GM23338 (cell line): ENCODE data around the gene HERC4.

Source experiments
- CREB1 ChIP-seq: fragments of 250-450 bp; sonication (Bioruptor Pico); IDR thresholded peaks from 2 replicates; pipeline ENCODE4 v1.5.0; 2020; ENCODE audit warnings: low read depth, mild to moderate bottlenecking, moderate library complexity
- EZH2 ChIP-seq: fragments of 200-600 bp; sonication (generic); IDR thresholded peaks from one replicate; pipeline ENCODE4 v1.8.0; 2017; ENCODE audit warnings: antibody characterized with exemption, mild to moderate bottlenecking, low read depth; ENCODE audit not compliant: unreplicated experiment
- NANOG ChIP-seq: IDR thresholded peaks from 2 replicates; pipeline ENCODE4 v1.6.1; 2016; ENCODE audit warnings: antibody characterized with exemption, borderline replicate concordance
- POLR2AphosphoS5 ChIP-seq: IDR thresholded peaks from 2 replicates; pipeline ENCODE4 v1.6.1; 2016; ENCODE audit warnings: antibody characterized with exemption, low read depth
- ZNF331 ChIP-seq: fragments of 250-450 bp; sonication (Bioruptor Pico); IDR thresholded peaks from 2 replicates; pipeline ENCODE4 v1.5.0; 2020; ENCODE audit warnings: low read depth, mild to moderate bottlenecking, moderate library complexity
- TF ChIP-seq, protein P1 (sequence below), 2 experiments: fragments of 200-600 bp in 1 of 2; sonication (generic) in 1 of 2; conservative IDR thresholded peaks; 2 replicates each; pipeline versions ENCODE4 v1.5.1 to v1.6.1; 2016 to 2017; ENCODE audit warnings: antibody characterized with exemption in 2 of 2, low read depth in 2 of 2, mild to moderate bottlenecking in 2 of 2, moderate library complexity in 1 of 2
- TF ChIP-seq, protein P2 (sequence below): IDR thresholded peaks from one replicate; pipeline ENCODE4 v1.6.1; 2018; ENCODE audit warnings: antibody characterized with exemption; ENCODE audit not compliant: unreplicated experiment
- TF ChIP-seq, protein P3 (sequence below): IDR thresholded peaks from 2 replicates; pipeline ENCODE4 v1.6.1; 2016; ENCODE audit warnings: antibody characterized with exemption

DNA sequence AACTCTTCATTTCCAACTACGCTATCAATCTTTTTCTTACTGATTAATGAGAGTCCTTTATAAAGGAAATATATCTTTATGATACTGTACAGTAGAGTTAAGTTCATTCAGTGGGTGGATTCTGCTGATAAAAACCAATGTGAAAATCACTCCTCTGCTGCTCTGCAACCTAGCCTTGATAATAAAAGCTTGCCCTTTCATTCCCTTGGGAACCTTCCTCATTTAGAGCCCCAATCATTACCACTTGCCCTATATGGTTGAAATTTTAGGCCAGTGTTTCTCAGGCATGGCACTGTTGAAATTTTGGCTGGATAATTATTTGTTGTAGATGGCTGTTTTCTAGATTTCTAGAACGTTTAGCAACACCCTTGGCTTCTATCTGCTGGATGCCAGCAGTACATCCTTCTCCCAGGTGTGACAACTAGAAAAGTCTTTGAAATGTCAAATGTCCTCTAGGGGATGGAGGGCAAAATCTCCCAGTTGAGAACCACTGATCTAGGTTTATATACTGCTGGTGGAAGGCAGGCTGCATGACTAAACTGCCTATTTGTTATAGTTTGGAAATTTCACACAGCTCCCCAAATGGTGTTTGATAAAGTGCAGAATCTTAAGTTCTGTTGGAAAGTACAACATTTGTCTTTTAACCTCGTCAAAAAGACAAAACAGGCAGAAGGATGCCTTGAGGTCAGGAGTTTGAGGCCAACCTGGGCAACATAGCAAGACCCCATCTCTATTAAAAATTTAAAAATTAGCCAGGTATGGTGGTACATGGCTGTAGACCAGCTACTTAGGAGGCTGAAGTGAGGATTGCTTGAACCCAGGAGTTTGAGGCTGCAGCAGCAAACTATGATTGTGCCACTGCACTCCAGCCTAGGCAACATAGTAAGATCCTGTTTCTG is 199.5 kb downstream of the HERC4 start:
- TF ChIP-seq EZH2 (no peak), POLR2AphosphoS5 (no peak), CREB1 (CRISPR knock-in tag) (no peak), NANOG (no peak), ZNF331 (CRISPR knock-in tag) (no peak)
- TF ChIP-seq, protein P1, sequence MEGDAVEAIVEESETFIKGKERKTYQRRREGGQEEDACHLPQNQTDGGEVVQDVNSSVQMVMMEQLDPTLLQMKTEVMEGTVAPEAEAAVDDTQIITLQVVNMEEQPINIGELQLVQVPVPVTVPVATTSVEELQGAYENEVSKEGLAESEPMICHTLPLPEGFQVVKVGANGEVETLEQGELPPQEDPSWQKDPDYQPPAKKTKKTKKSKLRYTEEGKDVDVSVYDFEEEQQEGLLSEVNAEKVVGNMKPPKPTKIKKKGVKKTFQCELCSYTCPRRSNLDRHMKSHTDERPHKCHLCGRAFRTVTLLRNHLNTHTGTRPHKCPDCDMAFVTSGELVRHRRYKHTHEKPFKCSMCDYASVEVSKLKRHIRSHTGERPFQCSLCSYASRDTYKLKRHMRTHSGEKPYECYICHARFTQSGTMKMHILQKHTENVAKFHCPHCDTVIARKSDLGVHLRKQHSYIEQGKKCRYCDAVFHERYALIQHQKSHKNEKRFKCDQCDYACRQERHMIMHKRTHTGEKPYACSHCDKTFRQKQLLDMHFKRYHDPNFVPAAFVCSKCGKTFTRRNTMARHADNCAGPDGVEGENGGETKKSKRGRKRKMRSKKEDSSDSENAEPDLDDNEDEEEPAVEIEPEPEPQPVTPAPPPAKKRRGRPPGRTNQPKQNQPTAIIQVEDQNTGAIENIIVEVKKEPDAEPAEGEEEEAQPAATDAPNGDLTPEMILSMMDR (conservative IDR thresholded peaks at IDR 0.05; ENCODE audit: low read depth in 2 of 2), result no peak
- TF ChIP-seq, protein P2, sequence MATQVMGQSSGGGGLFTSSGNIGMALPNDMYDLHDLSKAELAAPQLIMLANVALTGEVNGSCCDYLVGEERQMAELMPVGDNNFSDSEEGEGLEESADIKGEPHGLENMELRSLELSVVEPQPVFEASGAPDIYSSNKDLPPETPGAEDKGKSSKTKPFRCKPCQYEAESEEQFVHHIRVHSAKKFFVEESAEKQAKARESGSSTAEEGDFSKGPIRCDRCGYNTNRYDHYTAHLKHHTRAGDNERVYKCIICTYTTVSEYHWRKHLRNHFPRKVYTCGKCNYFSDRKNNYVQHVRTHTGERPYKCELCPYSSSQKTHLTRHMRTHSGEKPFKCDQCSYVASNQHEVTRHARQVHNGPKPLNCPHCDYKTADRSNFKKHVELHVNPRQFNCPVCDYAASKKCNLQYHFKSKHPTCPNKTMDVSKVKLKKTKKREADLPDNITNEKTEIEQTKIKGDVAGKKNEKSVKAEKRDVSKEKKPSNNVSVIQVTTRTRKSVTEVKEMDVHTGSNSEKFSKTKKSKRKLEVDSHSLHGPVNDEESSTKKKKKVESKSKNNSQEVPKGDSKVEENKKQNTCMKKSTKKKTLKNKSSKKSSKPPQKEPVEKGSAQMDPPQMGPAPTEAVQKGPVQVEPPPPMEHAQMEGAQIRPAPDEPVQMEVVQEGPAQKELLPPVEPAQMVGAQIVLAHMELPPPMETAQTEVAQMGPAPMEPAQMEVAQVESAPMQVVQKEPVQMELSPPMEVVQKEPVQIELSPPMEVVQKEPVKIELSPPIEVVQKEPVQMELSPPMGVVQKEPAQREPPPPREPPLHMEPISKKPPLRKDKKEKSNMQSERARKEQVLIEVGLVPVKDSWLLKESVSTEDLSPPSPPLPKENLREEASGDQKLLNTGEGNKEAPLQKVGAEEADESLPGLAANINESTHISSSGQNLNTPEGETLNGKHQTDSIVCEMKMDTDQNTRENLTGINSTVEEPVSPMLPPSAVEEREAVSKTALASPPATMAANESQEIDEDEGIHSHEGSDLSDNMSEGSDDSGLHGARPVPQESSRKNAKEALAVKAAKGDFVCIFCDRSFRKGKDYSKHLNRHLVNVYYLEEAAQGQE, result no peak
- TF ChIP-seq, protein P3, sequence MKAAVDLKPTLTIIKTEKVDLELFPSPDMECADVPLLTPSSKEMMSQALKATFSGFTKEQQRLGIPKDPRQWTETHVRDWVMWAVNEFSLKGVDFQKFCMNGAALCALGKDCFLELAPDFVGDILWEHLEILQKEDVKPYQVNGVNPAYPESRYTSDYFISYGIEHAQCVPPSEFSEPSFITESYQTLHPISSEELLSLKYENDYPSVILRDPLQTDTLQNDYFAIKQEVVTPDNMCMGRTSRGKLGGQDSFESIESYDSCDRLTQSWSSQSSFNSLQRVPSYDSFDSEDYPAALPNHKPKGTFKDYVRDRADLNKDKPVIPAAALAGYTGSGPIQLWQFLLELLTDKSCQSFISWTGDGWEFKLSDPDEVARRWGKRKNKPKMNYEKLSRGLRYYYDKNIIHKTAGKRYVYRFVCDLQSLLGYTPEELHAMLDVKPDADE, result no peak
